ENCODE results near the gene KCNG2.

The KCNG2 gene

GRCh38 chr18:79940814-79941472, 143.2 kb downstream of the KCNG2 start:
- no peak for DNase-seq (ENCODE audit: low spot score)

- DNase-seq (ENCODE audit: low spot score), result no peak
Measured at GRCh38 chr18:79941473-79942119, 143.9 kb downstream of the KCNG2 start.

- DNase-seq (ENCODE audit: low spot score), result no peak
Measured at GRCh38 chr18:79942211-79942610, 144.5 kb downstream of the KCNG2 start.

- no peak for DNase-seq (ENCODE audit: low spot score)
Measured at GRCh38 chr18:79942786-79943607, 145.3 kb downstream of the KCNG2 start.

GRCh38 chr18:79943608-79944125, 145.9 kb downstream of the KCNG2 start:
- no peak for DNase-seq (ENCODE audit: low spot score)

- no peak for DNase-seq (ENCODE audit: low spot score)
Measured at GRCh38 chr18:79944126-79944731, 146.5 kb downstream of the KCNG2 start.

- DNase-seq (ENCODE audit: low spot score), result no peak
Measured at GRCh38 chr18:79944746-79945117, 147.0 kb downstream of the KCNG2 start.

- no peak for DNase-seq (ENCODE audit: low spot score)
Measured at GRCh38 chr18:79945118-79946042, 147.6 kb downstream of the KCNG2 start.

GRCh38 chr18:79947054-79947755, 149.5 kb downstream of the KCNG2 start:
- DNase-seq (ENCODE audit: low spot score), result no peak

GRCh38 chr18:79947881-79948610, 150.3 kb downstream of the KCNG2 start:
- no peak for DNase-seq (ENCODE audit: low spot score)

- DNase-seq (ENCODE audit: low spot score), result no peak
Measured at GRCh38 chr18:79948719-79949411, 151.1 kb downstream of the KCNG2 start.
